Kidney epithelial cell (primary cell): ENCODE measurements around the gene PRKCD. TPM values are rescaled to one million over a fixed set of nuclear protein-coding genes. Genes with fewer than 3 reads are reported as not detected.

Experiments used
- DNase-seq: peaks from one replicate; pipeline ENCODE4 v3.0.0-alpha.2; 2010; ENCODE audit warnings: low read depth
- H3K27me3 ChIP-seq: 2 replicates; pipeline ENCODE4 v1.6.0; 2011; ENCODE audit warnings: low read length; ENCODE audit not compliant: control insufficient read depth, insufficient read depth
- H3K36me3 ChIP-seq: 2 replicates; pipeline ENCODE4 v1.5.1; 2011; ENCODE audit warnings: low read length; ENCODE audit not compliant: control insufficient read depth, insufficient read depth
- H3K4me3 ChIP-seq: 2 replicates; pipeline ENCODE4 v1.5.1; 2011; ENCODE audit warnings: low read depth, mild to moderate bottlenecking, control low read depth, low read length
- CTCF ChIP-seq: IDR thresholded peaks from 2 replicates; pipeline ENCODE4 v1.5.1; 2011; ENCODE audit warnings: mild to moderate bottlenecking, moderate library complexity, low read length, control low read depth, inconsistent platforms; ENCODE audit not compliant: insufficient read depth, poor library complexity, severe bottlenecking
- total RNA-seq: library from RNA; depleted of rRNA; stranded (reverse); fragments of >200 nt; gene quantifications from 2 replicates; pipeline ENCODE4 v1.2.3, GENCODE V29; 2015

The PRKCD gene
- total RNA-seq, 1 donor from 2014 or later, result 6.9 TPM

DNA sequence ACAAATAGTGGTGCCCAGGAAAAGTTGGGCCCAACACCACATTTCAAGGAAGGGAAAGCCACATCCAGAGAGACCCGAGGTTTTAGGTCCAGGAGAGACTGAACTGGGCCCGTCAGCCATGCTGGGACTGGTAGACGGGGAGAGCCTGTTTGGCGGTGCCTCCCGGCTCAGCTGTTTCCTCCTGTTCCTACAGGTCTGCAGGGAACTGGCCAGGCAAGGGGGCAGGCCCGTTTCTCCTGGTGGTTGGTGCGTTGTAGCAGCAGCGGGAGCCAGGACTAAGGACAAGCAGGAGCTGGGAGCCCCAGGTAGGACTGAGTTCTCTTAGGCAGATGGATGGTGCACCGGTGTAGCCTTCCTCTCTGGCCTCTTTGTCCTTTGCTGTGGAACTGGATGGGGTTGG is 3.9 kb downstream of the PRKCD start:
- Histone ChIP-seq H3K36me3 (no peaks in the 10 kb centered on the region), H3K4me3 (no peak overlapping the region), H3K27me3 (no peaks in the 10 kb centered on the region)
- no peak for TF ChIP-seq CTCF
- DNase-seq, result no peak

GRCh38 chr3:53166206-53166605 is 5.2 kb downstream of the PRKCD start:
- no peak overlapping the region for H3K4me3 ChIP-seq
- no peaks in the 10 kb centered on the region for H3K36me3 ChIP-seq
- no peak for DNase-seq
- TF ChIP-seq CTCF, result no peak
- no peaks in the 10 kb centered on the region for H3K27me3 ChIP-seq

GRCh38 chr3:53166781-53167291 is 5.8 kb downstream of the PRKCD start:
- DNase-seq, result no peak
- no peak for TF ChIP-seq CTCF
- no peak overlapping the region for H3K4me3 ChIP-seq
- no peaks in the 10 kb centered on the region for H3K27me3 ChIP-seq
- no peaks in the 10 kb centered on the region for H3K36me3 ChIP-seq

GRCh38 chr3:53167418-53168174 is 6.6 kb downstream of the PRKCD start:
- Histone ChIP-seq H3K4me3 (no peak overlapping the region), H3K36me3 (no peaks in the 10 kb centered on the region), H3K27me3 (no peaks in the 10 kb centered on the region)
- TF ChIP-seq CTCF, result no peak
- DNase-seq, result no peak

GRCh38 chr3:53168175-53168923 is 7.3 kb downstream of the PRKCD start:
- TF ChIP-seq CTCF, result no peak
- no peak overlapping the region for H3K4me3 ChIP-seq
- DNase-seq, result no peak

More at GRCh38 chr3:53168175-53168923, 7.3 kb downstream of the PRKCD start:
- H3K27me3 ChIP-seq, result no peaks in the 10 kb centered on the region
- H3K36me3 ChIP-seq, result no peaks in the 10 kb centered on the region
